Type B pancreatic cell (in vitro differentiated cells): ENCODE measurements around the gene MKRN2. TPM values are rescaled to one million over a fixed set of nuclear protein-coding genes. Genes with fewer than 3 reads are reported as not detected.

Experiments used
- DNase-seq: peaks from one replicate; pipeline ENCODE4 v3.0.0; 2021; ENCODE audit warnings: mixed read lengths; ENCODE audit not compliant: unreplicated experiment; ENCODE audit errors: extremely low spot score
- H3K27ac Mint-ChIP-seq: 2 replicates; pipeline ENCODE4 v1.8.0; 2021; ENCODE audit warnings: mild to moderate bottlenecking, mixed read lengths
- H3K27me3 Mint-ChIP-seq: 2 replicates; pipeline ENCODE4 v1.8.0; 2021; ENCODE audit warnings: mixed read lengths
- H3K36me3 Mint-ChIP-seq: 2 replicates; pipeline ENCODE4 v1.8.0; 2021; ENCODE audit warnings: mixed read lengths
- H3K4me1 Mint-ChIP-seq: one replicate; pipeline ENCODE4 v1.8.0; 2021; ENCODE audit warnings: mixed read lengths; ENCODE audit not compliant: unreplicated experiment
- H3K4me3 Mint-ChIP-seq: 2 replicates; pipeline ENCODE4 v1.8.0; 2021; ENCODE audit warnings: mild to moderate bottlenecking, mixed read lengths
- H3K9me3 Mint-ChIP-seq: 2 replicates; pipeline ENCODE4 v1.8.0; 2021; ENCODE audit warnings: mixed read lengths
- total RNA-seq: library from RNA; stranded (reverse); gene quantifications from 2 replicates; pipeline ENCODE4 v1.2.1, GENCODE V29; 2021; ENCODE audit warnings: low replicate concordance
- TF ChIP-seq, protein P1 (sequence below): fragments of 200-600 bp; sonication (generic); conservative IDR thresholded peaks from 2 replicates; pipeline ENCODE4 v1.5.0; 2021; ENCODE audit warnings: antibody characterized with exemption, mild to moderate bottlenecking

The MKRN2 gene
- total RNA-seq, 1 donor from 2014 or later, result 28.6 TPM

DNA sequence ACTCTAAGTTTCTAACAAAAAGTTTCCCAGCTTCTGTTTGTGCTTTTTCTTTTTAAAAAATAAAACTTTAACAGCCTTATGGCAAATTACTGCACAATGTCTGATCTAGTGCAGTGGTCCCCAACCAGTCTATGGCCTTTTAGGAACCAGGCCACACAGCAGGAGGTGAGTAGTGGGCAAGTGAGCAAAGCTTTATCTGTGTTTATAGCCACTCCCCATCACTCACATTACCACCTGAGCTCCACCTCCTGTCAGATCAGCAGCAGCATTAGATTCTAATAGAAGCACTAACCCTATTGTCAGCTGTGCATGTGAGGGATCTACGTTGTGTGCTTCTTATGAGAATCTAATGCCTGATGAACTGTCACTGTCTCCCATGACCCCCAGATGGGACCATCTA lies 5.6 kb downstream of the MKRN2 start:
- Mint-ChIP-seq H3K4me3 (no peak overlapping the region), H3K27me3 (no peaks in the 10 kb centered on the region), H3K4me1 (peaks cover 41% of the 10 kb centered on the region), H3K9me3 (peaks cover 5% of the 10 kb centered on the region), H3K36me3 (peaks cover 13% of the 10 kb centered on the region), H3K27ac (peak overlapping the region; percentile 59)
- TF ChIP-seq, protein P1, sequence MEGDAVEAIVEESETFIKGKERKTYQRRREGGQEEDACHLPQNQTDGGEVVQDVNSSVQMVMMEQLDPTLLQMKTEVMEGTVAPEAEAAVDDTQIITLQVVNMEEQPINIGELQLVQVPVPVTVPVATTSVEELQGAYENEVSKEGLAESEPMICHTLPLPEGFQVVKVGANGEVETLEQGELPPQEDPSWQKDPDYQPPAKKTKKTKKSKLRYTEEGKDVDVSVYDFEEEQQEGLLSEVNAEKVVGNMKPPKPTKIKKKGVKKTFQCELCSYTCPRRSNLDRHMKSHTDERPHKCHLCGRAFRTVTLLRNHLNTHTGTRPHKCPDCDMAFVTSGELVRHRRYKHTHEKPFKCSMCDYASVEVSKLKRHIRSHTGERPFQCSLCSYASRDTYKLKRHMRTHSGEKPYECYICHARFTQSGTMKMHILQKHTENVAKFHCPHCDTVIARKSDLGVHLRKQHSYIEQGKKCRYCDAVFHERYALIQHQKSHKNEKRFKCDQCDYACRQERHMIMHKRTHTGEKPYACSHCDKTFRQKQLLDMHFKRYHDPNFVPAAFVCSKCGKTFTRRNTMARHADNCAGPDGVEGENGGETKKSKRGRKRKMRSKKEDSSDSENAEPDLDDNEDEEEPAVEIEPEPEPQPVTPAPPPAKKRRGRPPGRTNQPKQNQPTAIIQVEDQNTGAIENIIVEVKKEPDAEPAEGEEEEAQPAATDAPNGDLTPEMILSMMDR, result no peak
- no peak for DNase-seq

DNA sequence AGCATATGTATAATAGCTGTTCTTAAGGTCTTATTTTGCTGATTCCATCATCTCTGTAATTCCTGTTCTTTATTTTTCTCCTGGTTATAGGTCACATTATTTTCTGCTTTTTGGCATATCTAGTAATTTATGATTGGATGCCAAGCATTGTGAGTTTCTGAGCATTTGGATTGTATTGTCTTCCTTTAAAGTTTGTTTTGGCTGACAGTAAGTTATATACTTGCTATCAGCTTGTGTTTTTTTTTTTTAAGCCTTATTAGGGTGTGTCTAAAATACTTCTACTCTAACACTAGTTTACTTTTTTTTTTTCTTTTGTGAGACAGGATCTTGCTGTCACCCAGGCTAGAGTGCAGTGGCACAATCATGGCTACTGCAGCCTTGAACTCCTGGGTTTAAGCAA lies 10.1 kb downstream of the MKRN2 start:
- Mint-ChIP-seq H3K36me3 (peaks cover 23% of the 10 kb centered on the region), H3K9me3 (peaks cover 5% of the 10 kb centered on the region), H3K4me3 (no peak overlapping the region), H3K27ac (peak overlapping the region; percentile 21), H3K27me3 (no peaks in the 10 kb centered on the region), H3K4me1 (peaks cover 7% of the 10 kb centered on the region)
- TF ChIP-seq, protein P1, result no peak
- DNase-seq, result no peak

DNA sequence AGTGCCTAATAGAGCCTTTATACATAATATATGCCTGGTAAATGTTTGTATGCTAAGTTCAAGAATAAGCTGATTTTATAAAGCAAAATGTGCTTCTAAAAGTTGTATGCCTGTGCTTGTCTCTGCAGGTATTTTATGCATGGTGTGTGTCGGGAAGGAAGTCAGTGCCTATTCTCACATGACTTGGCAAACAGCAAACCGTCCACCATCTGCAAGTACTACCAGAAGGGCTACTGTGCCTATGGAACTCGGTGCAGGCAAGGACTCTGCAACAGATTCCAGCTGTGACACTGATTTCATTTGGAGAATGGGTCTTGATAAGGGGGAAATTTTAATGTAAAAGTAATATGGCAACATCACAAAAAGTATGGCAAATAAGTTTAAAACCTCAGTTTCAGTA lies 11.9 kb downstream of the MKRN2 start:
- peaks cover 5% of the 10 kb centered on the region for H3K9me3 Mint-ChIP-seq
- no peak overlapping the region for H3K27ac Mint-ChIP-seq
- no peaks in the 10 kb centered on the region for H3K27me3 Mint-ChIP-seq
- peaks cover 27% of the 10 kb centered on the region for H3K36me3 Mint-ChIP-seq
- no peak for DNase-seq
- TF ChIP-seq, protein P1, result no peak
- H3K4me3 Mint-ChIP-seq, result no peak overlapping the region
- H3K4me1 Mint-ChIP-seq, result no peaks in the 10 kb centered on the region

DNA sequence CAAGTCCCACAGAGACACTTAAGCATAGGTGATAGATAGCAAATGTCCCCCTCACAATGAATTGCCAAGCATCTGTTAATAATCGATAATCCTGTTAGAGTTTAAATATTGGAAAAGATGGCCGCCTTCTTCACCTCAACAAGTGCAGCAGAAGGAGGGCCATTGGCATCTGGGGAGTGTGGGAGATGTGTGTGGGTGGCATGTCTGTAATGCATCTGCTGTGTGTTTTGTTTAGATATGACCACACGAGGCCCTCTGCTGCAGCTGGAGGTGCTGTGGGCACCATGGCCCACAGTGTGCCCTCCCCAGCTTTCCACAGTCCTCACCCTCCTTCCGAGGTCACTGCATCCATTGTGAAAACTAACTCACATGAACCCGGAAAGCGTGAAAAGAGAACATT lies 12.9 kb downstream of the MKRN2 start:
- no peak for DNase-seq
- no peak overlapping the region for H3K4me3 Mint-ChIP-seq
- peaks cover 5% of the 10 kb centered on the region for H3K9me3 Mint-ChIP-seq
- H3K36me3 Mint-ChIP-seq, result peaks cover 29% of the 10 kb centered on the region
- no peaks in the 10 kb centered on the region for H3K4me1 Mint-ChIP-seq
- no peak overlapping the region for H3K27ac Mint-ChIP-seq
- no peaks in the 10 kb centered on the region for H3K27me3 Mint-ChIP-seq
- TF ChIP-seq, protein P1, result no peak

DNA sequence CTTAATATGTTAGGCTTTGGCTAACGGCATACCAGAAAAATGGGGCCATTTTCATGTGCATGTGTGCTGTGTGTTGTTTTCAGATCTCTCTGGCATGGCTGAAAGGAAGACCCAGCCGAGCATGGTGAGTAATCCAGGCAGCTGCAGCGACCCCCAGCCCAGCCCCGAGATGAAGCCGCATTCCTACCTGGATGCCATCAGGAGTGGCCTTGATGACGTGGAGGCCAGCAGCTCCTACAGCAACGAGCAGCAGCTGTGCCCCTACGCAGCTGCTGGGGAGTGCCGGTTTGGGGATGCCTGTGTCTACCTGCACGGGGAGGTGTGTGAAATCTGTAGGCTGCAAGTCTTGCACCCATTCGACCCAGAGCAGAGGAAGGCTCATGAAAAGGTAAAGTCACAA lies 15.1 kb downstream of the MKRN2 start:
- no peaks in the 10 kb centered on the region for H3K9me3 Mint-ChIP-seq
- no peak for DNase-seq
- TF ChIP-seq, protein P1, result no peak
- H3K27me3 Mint-ChIP-seq, result no peaks in the 10 kb centered on the region
- H3K36me3 Mint-ChIP-seq, result peaks cover 30% of the 10 kb centered on the region
- H3K27ac Mint-ChIP-seq, result no peak overlapping the region
- no peak overlapping the region for H3K4me3 Mint-ChIP-seq
- H3K4me1 Mint-ChIP-seq, result no peaks in the 10 kb centered on the region

DNA sequence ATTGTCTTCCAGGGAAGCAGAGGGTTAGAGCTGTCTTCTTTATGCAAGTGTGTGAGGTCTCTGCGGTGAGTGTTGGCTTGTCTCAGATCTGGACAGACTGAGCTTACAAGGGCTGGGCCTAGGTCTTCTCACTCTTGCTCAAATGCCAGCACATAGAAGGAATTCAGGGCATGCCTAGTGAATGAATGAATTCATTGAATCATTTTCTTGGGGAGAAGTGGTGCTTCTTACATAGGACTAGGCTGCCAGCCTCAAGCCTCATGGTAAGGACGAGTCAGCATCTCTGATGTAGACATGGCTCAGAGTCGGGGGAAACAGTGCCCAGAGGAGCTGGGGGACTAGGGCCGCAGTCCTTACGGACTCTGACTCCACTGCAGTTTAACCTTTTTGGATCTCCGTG lies 17.2 kb downstream of the MKRN2 start:
- Mint-ChIP-seq H3K36me3 (peaks cover 37% of the 10 kb centered on the region), H3K4me3 (no peak overlapping the region), H3K4me1 (no peaks in the 10 kb centered on the region), H3K27me3 (no peaks in the 10 kb centered on the region), H3K27ac (no peak overlapping the region), H3K9me3 (no peaks in the 10 kb centered on the region)
- TF ChIP-seq, protein P1, result no peak
- no peak for DNase-seq
